Endothelial cell (in vitro differentiated cells): Measurements from ENCODE around the gene CD53. TPM values are rescaled to one million over a fixed set of nuclear protein-coding genes. Genes with fewer than 3 reads are reported as not detected.

Experiments used
- DNase-seq: peaks from one replicate; pipeline ENCODE4 v3.0.0; 2021; ENCODE audit warnings: low spot score
- H3K27ac Mint-ChIP-seq: one replicate; pipeline ENCODE4 v1.8.0; 2021; ENCODE audit warnings: mixed read lengths, inconsistent platforms; ENCODE audit not compliant: unreplicated experiment
- H3K27me3 Mint-ChIP-seq: one replicate; pipeline ENCODE4 v1.8.0; 2021; ENCODE audit warnings: mild to moderate bottlenecking, moderate library complexity, mixed read lengths, inconsistent platforms; ENCODE audit not compliant: unreplicated experiment
- H3K36me3 Mint-ChIP-seq: one replicate; pipeline ENCODE4 v1.8.0; 2021; ENCODE audit warnings: mild to moderate bottlenecking, low read depth, mixed read lengths, inconsistent platforms; ENCODE audit not compliant: unreplicated experiment
- H3K4me1 Mint-ChIP-seq: one replicate; pipeline ENCODE4 v1.8.0; 2021; ENCODE audit warnings: mild to moderate bottlenecking, mixed read lengths, inconsistent platforms; ENCODE audit not compliant: unreplicated experiment
- H3K4me3 Mint-ChIP-seq: one replicate; pipeline ENCODE4 v1.8.0; 2021; ENCODE audit warnings: mild to moderate bottlenecking, mixed read lengths, inconsistent platforms; ENCODE audit not compliant: unreplicated experiment
- H3K9me3 Mint-ChIP-seq: one replicate; pipeline ENCODE4 v1.8.0; 2021; ENCODE audit warnings: mixed read lengths, inconsistent platforms; ENCODE audit not compliant: unreplicated experiment
- total RNA-seq: library from RNA; stranded (reverse); fragmentation: NEBNext Ultra II Directional; extraction: Animal tissue kit (Norgen Biotek cat#: 25700); gene quantifications from one replicate; pipeline ENCODE4 v1.2.1, GENCODE V29; 2021; ENCODE audit not compliant: unreplicated experiment
- TF ChIP-seq, protein P1 (sequence below): fragments of 200-600 bp; sonication (generic); IDR thresholded peaks from one replicate; pipeline ENCODE4 v1.5.0; 2021; ENCODE audit warnings: antibody characterized with exemption; ENCODE audit not compliant: unreplicated experiment

Gene CD53
- total RNA-seq, 1 donor from 2014 or later, result 20.6 TPM

DNA sequence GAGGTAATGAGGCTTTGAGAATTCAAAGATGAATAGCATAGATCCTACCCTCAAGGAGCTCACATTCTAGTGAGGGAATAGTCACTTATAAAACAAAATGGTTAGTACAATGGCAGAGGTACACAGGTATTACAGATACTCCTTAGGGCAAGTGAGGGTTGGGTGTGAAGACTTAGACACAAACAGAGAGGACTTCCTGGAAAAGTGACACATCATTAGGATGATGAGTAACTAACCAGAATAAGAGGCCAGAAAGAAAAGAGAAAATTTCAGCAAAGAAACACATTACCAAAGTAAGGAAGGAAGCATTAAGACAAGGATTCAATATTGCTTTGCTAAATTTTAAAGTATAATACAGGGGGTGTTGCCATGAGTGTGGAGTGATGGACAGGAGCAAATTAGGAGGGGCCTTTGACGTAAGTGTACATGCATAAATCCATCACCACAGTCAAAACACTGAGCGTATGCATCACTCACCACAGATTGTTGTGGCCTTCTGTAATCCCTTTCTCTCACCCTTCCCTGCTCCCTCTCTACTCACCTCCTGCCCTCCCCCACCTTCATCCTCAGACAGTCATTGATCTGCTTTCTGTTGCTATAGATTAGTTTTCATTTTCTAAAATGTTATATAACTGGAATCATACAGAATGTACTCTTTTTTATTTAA, 7.9 kb downstream of the CD53 start:
- H3K4me3 Mint-ChIP-seq, result no peak overlapping the region
- peaks cover 5% of the 10 kb centered on the region for H3K4me1 Mint-ChIP-seq
- H3K9me3 Mint-ChIP-seq, result no peaks in the 10 kb centered on the region
- no peaks in the 10 kb centered on the region for H3K36me3 Mint-ChIP-seq
- TF ChIP-seq, protein P1, sequence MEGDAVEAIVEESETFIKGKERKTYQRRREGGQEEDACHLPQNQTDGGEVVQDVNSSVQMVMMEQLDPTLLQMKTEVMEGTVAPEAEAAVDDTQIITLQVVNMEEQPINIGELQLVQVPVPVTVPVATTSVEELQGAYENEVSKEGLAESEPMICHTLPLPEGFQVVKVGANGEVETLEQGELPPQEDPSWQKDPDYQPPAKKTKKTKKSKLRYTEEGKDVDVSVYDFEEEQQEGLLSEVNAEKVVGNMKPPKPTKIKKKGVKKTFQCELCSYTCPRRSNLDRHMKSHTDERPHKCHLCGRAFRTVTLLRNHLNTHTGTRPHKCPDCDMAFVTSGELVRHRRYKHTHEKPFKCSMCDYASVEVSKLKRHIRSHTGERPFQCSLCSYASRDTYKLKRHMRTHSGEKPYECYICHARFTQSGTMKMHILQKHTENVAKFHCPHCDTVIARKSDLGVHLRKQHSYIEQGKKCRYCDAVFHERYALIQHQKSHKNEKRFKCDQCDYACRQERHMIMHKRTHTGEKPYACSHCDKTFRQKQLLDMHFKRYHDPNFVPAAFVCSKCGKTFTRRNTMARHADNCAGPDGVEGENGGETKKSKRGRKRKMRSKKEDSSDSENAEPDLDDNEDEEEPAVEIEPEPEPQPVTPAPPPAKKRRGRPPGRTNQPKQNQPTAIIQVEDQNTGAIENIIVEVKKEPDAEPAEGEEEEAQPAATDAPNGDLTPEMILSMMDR, result no peak
- no peaks in the 10 kb centered on the region for H3K27me3 Mint-ChIP-seq
- no peak overlapping the region for H3K27ac Mint-ChIP-seq
- no peak for DNase-seq

- no peak for DNase-seq
- Mint-ChIP-seq H3K36me3 (no peaks in the 10 kb centered on the region), H3K27me3 (no peaks in the 10 kb centered on the region), H3K4me3 (no peak overlapping the region), H3K4me1 (no peaks in the 10 kb centered on the region), H3K27ac (no peak overlapping the region), H3K9me3 (no peaks in the 10 kb centered on the region)
- TF ChIP-seq, protein P1, result no peak
These were observed 15.1 kb downstream of the CD53 start for GRCh38 chr1:110888049-110888448.

DNA sequence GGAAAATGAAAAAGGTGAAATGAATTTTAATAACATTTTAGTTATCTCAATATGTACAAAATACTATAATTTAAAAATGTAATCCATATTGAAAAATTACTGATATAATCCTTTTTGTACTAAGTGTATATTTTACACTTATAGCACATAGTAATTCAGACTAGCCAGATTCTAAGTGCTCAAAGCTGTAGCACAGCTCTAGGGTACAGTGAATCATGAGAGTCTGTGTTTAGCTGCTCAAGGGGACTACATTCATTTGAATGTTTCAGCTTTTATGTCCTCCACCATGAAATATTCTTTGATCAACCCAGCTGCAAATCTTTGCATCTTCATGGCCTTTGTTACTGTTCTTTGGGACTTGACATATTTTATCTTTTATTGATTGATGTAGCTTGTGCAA, 15.7 kb downstream of the CD53 start:
- Mint-ChIP-seq H3K4me3 (no peak overlapping the region), H3K27me3 (no peaks in the 10 kb centered on the region), H3K4me1 (no peaks in the 10 kb centered on the region), H3K36me3 (no peaks in the 10 kb centered on the region), H3K27ac (no peak overlapping the region), H3K9me3 (no peaks in the 10 kb centered on the region)
- TF ChIP-seq, protein P1, result no peak
- no peak for DNase-seq

DNA sequence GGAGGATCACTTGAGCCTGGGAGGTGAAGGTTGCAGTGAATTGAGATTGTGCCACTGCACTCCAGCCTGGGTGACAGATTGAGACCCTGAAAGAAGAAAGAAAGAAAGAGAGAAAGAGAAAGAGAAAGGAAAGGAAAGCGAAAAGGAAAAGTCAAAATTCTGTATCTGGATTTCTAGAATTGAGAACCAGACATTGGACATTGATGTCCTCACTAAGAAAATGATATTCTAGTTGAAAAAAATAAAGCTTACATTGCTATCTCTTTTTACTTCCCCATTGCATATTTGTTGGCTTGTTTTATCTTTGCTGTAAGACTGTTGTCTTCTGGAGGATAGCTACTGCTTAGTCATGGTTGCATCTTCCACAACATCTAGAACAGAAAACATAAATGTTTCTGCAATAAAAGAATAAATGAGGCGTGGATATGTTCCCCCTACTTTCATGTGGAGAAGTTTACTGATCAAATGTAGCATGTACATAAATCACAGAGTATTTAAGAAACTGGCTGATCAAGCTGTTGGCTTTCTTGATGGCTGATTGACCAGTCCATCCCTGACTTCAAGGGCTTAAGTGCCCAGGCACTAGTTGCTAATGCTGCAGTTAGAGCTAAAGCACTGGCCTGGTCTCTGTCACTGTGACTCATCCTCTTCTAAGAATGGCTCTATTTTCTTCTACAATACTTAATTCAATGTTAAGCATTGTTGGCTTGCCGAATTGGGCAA, 17.7 kb downstream of the CD53 start:
- Mint-ChIP-seq H3K36me3 (no peaks in the 10 kb centered on the region), H3K4me1 (no peaks in the 10 kb centered on the region), H3K27ac (no peak overlapping the region), H3K4me3 (no peak overlapping the region), H3K9me3 (no peaks in the 10 kb centered on the region), H3K27me3 (no peaks in the 10 kb centered on the region)
- no peak for DNase-seq
- TF ChIP-seq, protein P1, result no peak

DNA sequence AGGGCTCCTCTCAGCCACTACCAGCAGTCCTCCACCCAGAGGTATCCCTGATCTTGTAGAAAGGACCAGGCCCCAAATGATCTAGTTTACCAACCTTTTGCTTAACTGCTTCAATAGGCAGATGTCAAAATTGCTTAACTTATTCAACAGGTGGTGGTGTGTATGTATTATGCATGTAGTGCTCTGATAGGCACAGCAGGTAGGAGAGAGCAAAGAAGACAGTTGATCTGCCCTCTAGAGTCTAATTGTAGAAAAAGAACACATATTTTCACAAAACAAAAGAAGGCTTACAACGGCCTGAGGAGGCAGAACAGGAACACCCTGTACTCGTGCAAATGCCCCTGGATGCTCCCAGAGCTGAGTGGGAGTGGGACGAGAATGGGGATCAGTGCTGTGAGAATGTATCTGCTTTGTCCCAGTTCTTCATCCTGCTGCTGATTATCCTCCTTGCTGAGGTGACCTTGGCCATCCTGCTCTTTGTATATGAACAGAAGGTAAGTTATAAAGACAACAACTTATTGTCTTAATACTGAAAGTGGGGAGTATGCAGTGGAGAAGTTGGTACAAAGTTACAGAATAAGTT, 21.1 kb downstream of the CD53 start:
- Mint-ChIP-seq H3K9me3 (no peaks in the 10 kb centered on the region), H3K4me1 (no peaks in the 10 kb centered on the region), H3K27me3 (no peaks in the 10 kb centered on the region), H3K36me3 (no peaks in the 10 kb centered on the region), H3K4me3 (no peak overlapping the region), H3K27ac (no peak overlapping the region)
- no peak for DNase-seq
- TF ChIP-seq, protein P1, result no peak
